Right renal cortex interstitium (tissue), 3 donors: ENCODE measurements around the gene SPATS1. TPM values are rescaled to one million over a fixed set of nuclear protein-coding genes. Genes with fewer than 3 reads are reported as not detected.

Experiments used
- DNase-seq, 3 donors: peaks; one replicate each; pipeline ENCODE4 v3.0.0-alpha.2; 2013; ENCODE audit warnings: low read depth in 3 of 3, low spot score in 2 of 3
- polyA plus RNA-seq, 3 donors: library from polyadenylated mRNA; unstranded; fragments of 120-200 nt; gene quantifications; one replicate each; pipeline ENCODE4 v1.2.1, GENCODE V29; 2013; ENCODE audit not compliant: insufficient read length in 3 of 3

Gene SPATS1
- polyA plus RNA-seq, 3 donors = not detected

DNA sequence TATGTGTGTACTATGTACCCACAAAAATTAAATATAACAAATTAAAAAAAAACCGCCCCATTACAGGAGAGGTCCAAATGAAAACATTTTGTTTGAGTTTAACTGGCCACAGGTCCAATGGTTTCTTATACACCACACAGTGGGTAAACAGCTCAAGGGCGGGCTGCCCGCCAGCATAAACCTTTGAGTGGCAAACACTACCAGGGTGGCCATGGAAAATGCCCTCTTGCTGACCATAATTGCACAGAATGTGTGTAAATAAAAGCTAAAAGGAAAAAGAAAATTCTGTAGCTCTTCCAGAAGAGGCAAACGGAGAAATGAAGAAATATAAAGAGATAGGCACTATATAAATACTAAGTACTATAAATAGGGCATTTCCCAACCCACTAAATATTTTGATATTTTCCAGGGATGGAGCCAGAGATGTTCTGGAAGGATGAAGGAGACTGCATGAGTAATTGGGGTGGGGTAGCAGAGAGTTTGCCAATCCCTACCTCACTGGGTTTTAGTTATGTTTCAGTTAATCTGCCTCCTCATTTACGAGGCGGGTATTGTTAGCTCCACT is 44.0 kb downstream of the SPATS1 start:
- DNase-seq = no peak

DNA sequence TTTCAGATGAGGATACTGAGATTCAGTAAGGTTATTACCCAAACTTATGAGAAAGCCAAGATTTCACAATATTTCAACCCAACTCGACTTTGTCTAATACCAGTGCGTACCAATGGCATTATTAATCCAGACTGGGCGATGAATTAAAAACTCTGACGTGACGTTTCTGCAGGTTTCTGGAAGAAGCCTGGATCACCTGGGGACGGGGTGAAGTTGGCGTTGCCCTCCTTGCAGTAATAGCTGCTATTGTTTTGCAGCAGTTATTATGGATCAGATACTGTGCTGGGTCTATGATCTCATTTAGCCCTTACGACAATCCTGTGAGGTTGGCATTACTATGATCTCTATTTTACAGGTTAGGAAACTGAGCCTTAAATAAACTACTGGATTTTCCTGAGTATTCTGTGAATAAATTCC is 44.5 kb downstream of the SPATS1 start:
- no peak for DNase-seq

DNA sequence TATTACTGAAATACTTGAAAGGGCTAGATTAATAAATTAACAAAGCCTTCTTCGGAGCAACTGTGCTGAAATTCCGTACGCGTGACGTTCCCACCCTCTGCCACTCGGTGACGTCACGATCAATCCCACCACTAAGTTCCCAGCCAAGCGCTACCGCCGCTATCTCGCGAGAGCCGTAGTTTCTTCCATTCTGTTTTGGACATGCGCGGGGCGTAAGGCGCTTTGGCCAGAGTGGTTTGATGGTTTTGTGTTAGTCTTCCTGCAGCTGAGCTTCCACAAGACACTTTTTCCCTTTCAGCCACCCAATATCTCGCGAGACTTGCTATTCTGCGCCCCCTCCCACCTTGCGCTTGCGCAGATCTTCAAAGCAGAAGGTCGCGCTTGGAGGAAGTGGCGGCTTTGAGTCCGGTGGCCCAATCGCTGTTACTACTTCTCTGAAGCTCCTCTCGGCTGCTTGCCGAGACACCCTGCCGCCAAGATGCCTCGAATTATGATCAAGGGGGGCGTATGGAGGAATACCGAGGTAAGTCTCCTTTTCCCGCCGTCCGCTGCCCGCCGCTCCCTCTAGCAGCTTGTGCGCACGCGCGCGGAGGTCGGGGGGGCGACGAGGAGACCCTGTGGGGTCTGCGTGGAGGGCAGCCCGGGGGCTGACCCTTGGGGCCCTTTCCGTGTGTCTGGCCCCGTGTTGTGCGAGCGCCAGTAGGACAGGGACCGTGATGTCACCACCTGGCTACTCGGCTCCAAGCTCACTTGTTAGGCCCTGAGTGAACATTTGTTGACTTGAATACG is 45.1 kb downstream of the SPATS1 start, which contains the start of gene CDC5L:
TSS of gene CDC5L (plus strand) at position 361 of the 789 bp plus-strand sequence. CDS start at position 479, 118 bp downstream.
- DNase-seq = peak; percentile 98 to 99 (median 99)

DNA sequence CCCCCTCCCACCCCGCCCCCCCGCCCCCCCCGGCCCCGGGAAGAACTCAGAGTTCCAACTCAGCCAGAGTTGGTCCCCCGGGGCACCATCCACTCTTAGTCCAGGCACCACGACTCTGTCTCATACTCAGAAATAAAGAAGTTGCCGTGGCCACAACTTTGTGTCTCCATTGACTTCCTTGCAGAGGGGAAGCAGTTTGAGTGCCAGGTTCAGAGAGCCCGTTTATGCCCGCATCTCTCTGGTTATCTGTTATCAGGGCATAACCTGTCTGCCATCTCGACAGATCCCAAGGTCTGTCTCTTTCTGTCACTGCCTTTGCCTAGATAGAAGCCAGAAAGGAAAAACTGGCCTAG is 45.7 kb downstream of the SPATS1 start:
- DNase-seq = peak in 1 of 3 donors; percentile 16

DNA sequence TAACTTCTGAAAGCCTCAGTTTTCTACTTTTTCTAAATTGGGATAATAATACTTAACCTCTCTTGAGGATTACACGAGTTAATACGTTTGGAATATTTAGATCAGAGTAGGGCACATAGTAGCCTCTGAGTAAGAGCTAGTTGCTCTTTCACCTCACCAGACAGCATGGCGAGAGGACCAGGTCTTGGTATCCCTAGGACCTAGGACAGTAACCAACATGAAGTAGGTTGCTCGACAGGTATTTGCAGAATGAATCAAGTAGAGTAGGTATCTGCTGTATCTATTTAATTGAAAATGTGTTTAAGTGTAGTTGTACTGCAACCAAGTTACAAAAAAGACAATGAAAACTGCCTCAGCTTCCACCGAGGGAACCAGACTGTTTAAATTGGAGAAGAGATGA is 46.4 kb downstream of the SPATS1 start:
- DNase-seq = no peak

DNA sequence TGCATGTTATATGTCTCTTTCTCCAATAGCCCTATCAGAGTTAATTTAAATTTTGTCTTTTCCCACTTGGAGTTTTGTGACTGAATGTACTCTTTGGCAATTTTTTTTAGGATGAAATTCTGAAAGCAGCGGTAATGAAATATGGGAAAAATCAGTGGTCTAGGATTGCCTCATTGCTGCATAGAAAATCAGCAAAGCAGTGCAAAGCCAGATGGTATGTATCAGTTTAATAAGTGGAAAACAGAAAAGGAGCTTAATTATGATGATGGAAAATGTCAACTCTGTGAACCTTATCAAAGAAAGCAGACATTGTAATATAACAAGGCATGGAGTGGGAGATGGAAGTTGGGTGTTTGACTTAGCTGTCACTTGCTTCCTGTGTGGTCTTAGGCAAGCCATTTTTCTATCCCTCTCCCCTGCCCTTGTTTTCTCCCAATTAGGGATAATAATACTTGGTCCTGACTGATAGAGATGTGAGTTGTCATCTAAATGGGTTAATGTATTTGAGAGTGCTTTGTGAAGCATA is 47.8 kb downstream of the SPATS1 start:
- peak in 1 of 3 donors; percentile 12 for DNase-seq

Other genes with a start within 250 kb of the SPATS1 start
- gene MRPL14, start 215.2 kb upstream of the SPATS1 start, polyA plus RNA-seq = 10 to 100 TPM; 38.9 to 40.4 (median 40.3) TPM
- 10 to 100 TPM; 33.3 to 38.5 (median 34.3) TPM for gene TMEM63B, start 215.1 kb upstream of the SPATS1 start, polyA plus RNA-seq
- under 1 TPM; 0.12 to 0.24 (median 0.17) TPM for gene CAPN11, start 183.8 kb upstream of the SPATS1 start, polyA plus RNA-seq
- under 1 TPM; 0.42 to 0.85 (median 0.65) TPM for gene MYMX, start 125.7 kb upstream of the SPATS1 start, polyA plus RNA-seq
- 10 to 100 TPM; 33.0 to 34.2 (median 33.0) TPM for gene SLC29A1, start 119.1 kb upstream of the SPATS1 start, polyA plus RNA-seq
- 1,000 to 10,000 TPM; 1,281 to 1,316 (median 1,306) TPM for gene HSP90AB1, start 95.5 kb upstream of the SPATS1 start, polyA plus RNA-seq
- 10 to 100 TPM; 51.7 to 59.3 (median 56.5) TPM for gene SLC35B2, start 85.1 kb upstream of the SPATS1 start, polyA plus RNA-seq
- gene NFKBIE, start 77.1 kb upstream of the SPATS1 start, polyA plus RNA-seq = 10 to 100 TPM; 10.6 to 11.7 (median 11.6) TPM
- under 1 TPM; 0.42 to 0.62 (median 0.60) TPM for gene TMEM151B, start 72.2 kb upstream of the SPATS1 start, polyA plus RNA-seq
- 10 to 100 TPM; 12.1 to 14.7 (median 12.4) TPM for gene AARS2, start 29.3 kb upstream of the SPATS1 start, polyA plus RNA-seq
- gene CDC5L, start 45.1 kb downstream of the SPATS1 start, polyA plus RNA-seq = 10 to 100 TPM; 44.2 to 49.2 (median 45.5) TPM